Prostate gland (tissue), 2 donors: ENCODE measurements around the gene CAPN11. TPM values are rescaled to one million over a fixed set of nuclear protein-coding genes. Genes with fewer than 3 reads are reported as not detected.
A peak's percentile ranks its signal among the peaks of the same experiment; 100 is the strongest.

ENCODE experiments used
- DNase-seq: peaks from one replicate; pipeline ENCODE4 v3.0.0-alpha.2; 2019; ENCODE audit warnings: low spot score
- H3K27ac ChIP-seq, 2 donors: fragments of 200-600 bp; sonication (generic); 2 replicates each; pipeline ENCODE4 v1.5.1; 2017 to 2019
- H3K27me3 ChIP-seq: fragments of 200-600 bp; sonication (generic); replicated peaks from 2 replicates; pipeline ENCODE4 v1.5.1; 2019; ENCODE audit not compliant: insufficient read depth
- H3K36me3 ChIP-seq, 2 donors: fragments of 200-600 bp; sonication (generic); 1 replicate in 1 of 2; 2 replicates in 1 of 2; pipeline versions ENCODE4 v1.5.1 to v1.8.1; 2017 to 2019
- H3K4me1 ChIP-seq: fragments of 200-600 bp; sonication (generic); replicated peaks from 2 replicates; pipeline ENCODE4 v1.5.1; 2019
- H3K4me3 ChIP-seq, 2 donors: fragments of 200-600 bp; sonication (generic); 2 replicates each; pipeline ENCODE4 v1.5.1; 2017 to 2019
- H3K9me3 ChIP-seq: fragments of 200-600 bp; sonication (generic); 2 replicates; pipeline ENCODE4 v1.5.1; 2017
- CTCF ChIP-seq, 4 experiments: fragments of 200-600 bp in 2 of 4; fragments of 450-650 bp in 2 of 4; sonication (generic) in 2 of 4; IDR thresholded peaks; 1 replicate in 3 of 4; 2 replicates in 1 of 4; pipeline ENCODE4 v1.5.1; 2016 to 2019; ENCODE audit warnings: antibody characterized with exemption in 4 of 4, mild to moderate bottlenecking in 2 of 4, moderate library complexity in 2 of 4
- POLR2A ChIP-seq: fragments of 450-650 bp; IDR thresholded peaks from one replicate; pipeline ENCODE4 v1.6.1; 2016; ENCODE audit warnings: antibody characterized with exemption, mild to moderate bottlenecking
- POLR2AphosphoS5 ChIP-seq: sonication (generic); formaldehyde crosslinking; IDR thresholded peaks from one replicate; pipeline ENCODE4 v1.6.1; 2017; ENCODE audit warnings: antibody characterized with exemption
- WGBS: methylation state at CpG from one replicate; pipeline ENCODE4 v1.1.5; 2018; 5-methylcytosine and 5-hydroxymethylcytosine counted together
- intact Hi-C: fragments of 100-400 bp; cut with DNase I; formaldehyde crosslinking; loops from one replicate; pipeline ENCODE4 v1.14.2; 2022
- total RNA-seq, 2 donors: library from RNA; depleted of rRNA; stranded (reverse); fragments of >200 nt; gene quantifications; one replicate each; pipeline ENCODE4 v1.1.0, GENCODE V29; 2016

CAPN11 gene
- total RNA-seq, 2 donors from 2014 or later = 5.9 TPM; not detected in 1

GRCh38 chr6:44171899-44172546 lies 13.4 kb downstream of the CAPN11 start:
- 78% methylated on average over 12 of the region's 12 CpGs for WGBS
- DNase-seq = no peak
- H3K4me3 ChIP-seq = no peak overlapping the region
- H3K27me3 ChIP-seq = no peaks in the 10 kb centered on the region
- H3K4me1 ChIP-seq = no peaks in the 10 kb centered on the region
- TF ChIP-seq POLR2A (no peak), CTCF (IDR thresholded peaks at IDR 0.05) (no peak), POLR2AphosphoS5 (no peak)
- no peaks in the 10 kb centered on the region for H3K36me3 ChIP-seq
- intact Hi-C loops = loop anchor here (10.0 kb wide), 1 partner anchor 163 kb away; no protein-coding TSS in a partner anchor
- H3K9me3 ChIP-seq = no peaks in the 10 kb centered on the region
- H3K27ac ChIP-seq = no peak overlapping the region

GRCh38 chr6:44172731-44173500 lies 14.3 kb downstream of the CAPN11 start:
- Histone ChIP-seq H3K4me1 (no peaks in the 10 kb centered on the region), H3K36me3 (no peaks in the 10 kb centered on the region), H3K27ac (no peak overlapping the region), H3K9me3 (no peaks in the 10 kb centered on the region), H3K4me3 (no peak overlapping the region), H3K27me3 (no peaks in the 10 kb centered on the region)
- peak; percentile 72 for TF ChIP-seq POLR2AphosphoS5
- TF ChIP-seq CTCF (IDR thresholded peaks at IDR 0.05) = peak; percentile 76 to 94 (median 92)
- no peak for TF ChIP-seq POLR2A
- 26% methylated on average over 15 of the region's 15 CpGs for WGBS
- intact Hi-C loops = loop anchor here (1.0 to 10.0 kb wide), 2 partner anchors 61 to 162 kb away; no protein-coding TSS in a partner anchor
- peak; percentile 81 for DNase-seq

- Histone ChIP-seq H3K4me3 (no peak overlapping the region), H3K9me3 (no peaks in the 10 kb centered on the region), H3K27me3 (no peaks in the 10 kb centered on the region), H3K27ac (no peak overlapping the region), H3K36me3 (no peaks in the 10 kb centered on the region), H3K4me1 (no peaks in the 10 kb centered on the region)
- 77% methylated on average over 15 of the region's 15 CpGs for WGBS
- no peak for DNase-seq
- intact Hi-C loops = loop anchor here (10.0 kb wide), 1 partner anchor 159 kb away; no protein-coding TSS in a partner anchor
- TF ChIP-seq POLR2AphosphoS5 = no peak
- TF ChIP-seq POLR2A = no peak
- TF ChIP-seq CTCF (IDR thresholded peaks at IDR 0.05) = no peak
These were observed 17.6 kb downstream of the CAPN11 start for GRCh38 chr6:44176130-44176761.

GRCh38 chr6:44176762-44177509 lies 18.3 kb downstream of the CAPN11 start:
- H3K9me3 ChIP-seq = no peaks in the 10 kb centered on the region
- H3K27me3 ChIP-seq = no peaks in the 10 kb centered on the region
- WGBS = 76% methylated on average over 23 of the region's 24 CpGs
- no peaks in the 10 kb centered on the region for H3K36me3 ChIP-seq
- no peak overlapping the region for H3K4me3 ChIP-seq
- no peak overlapping the region for H3K27ac ChIP-seq
- TF ChIP-seq CTCF (IDR thresholded peaks at IDR 0.05) (no peak), POLR2A (no peak), POLR2AphosphoS5 (no peak)
- no peaks in the 10 kb centered on the region for H3K4me1 ChIP-seq
- intact Hi-C loops = loop anchor here (10.0 kb wide), 1 partner anchor 158 kb away; no protein-coding TSS in a partner anchor
- DNase-seq = no peak
